HG03196 (cell line): ENCODE data around the gene PTBP2.

Experiments
- ATAC-seq: cut with Tn5 transposase; IDR thresholded peaks from one replicate; pipeline ENCODE4 v1.9.1; 2021; ENCODE audit not compliant: unreplicated experiment

The PTBP2 gene

GRCh38 chr1:96721416-96722160 is at the start of gene PTBP2:
Gene PTBP2 (plus strand): TSS chr1:96721784. CDS start chr1:96721865, 81 bp downstream.
- ATAC-seq, result peak; percentile 96

- no peak for ATAC-seq
Observed at GRCh38 chr1:96674915-96675314, 46.7 kb upstream of the PTBP2 start.

- no peak for ATAC-seq
Observed at GRCh38 chr1:96682056-96682455, 39.5 kb upstream of the PTBP2 start.

GRCh38 chr1:96683931-96684330 is 37.7 kb upstream of the PTBP2 start:
- no peak for ATAC-seq

GRCh38 chr1:96684744-96685143 is 36.8 kb upstream of the PTBP2 start:
- ATAC-seq, result no peak

GRCh38 chr1:96688767-96689166 is 32.8 kb upstream of the PTBP2 start:
- ATAC-seq, result no peak

- no peak for ATAC-seq
Observed at GRCh38 chr1:96695954-96696353, 25.6 kb upstream of the PTBP2 start.

GRCh38 chr1:96698342-96698983 is 23.1 kb upstream of the PTBP2 start:
- ATAC-seq, result no peak

- no peak for ATAC-seq
Observed at GRCh38 chr1:96703186-96703585, 18.4 kb upstream of the PTBP2 start.

- ATAC-seq, result no peak
Observed at GRCh38 chr1:96707023-96707422, 14.6 kb upstream of the PTBP2 start.

GRCh38 chr1:96708482-96708881 is 13.1 kb upstream of the PTBP2 start:
- ATAC-seq, result no peak

GRCh38 chr1:96710708-96711477 is 10.7 kb upstream of the PTBP2 start:
- ATAC-seq, result no peak

GRCh38 chr1:96713649-96714048 is 7.9 kb upstream of the PTBP2 start:
- no peak for ATAC-seq

GRCh38 chr1:96714881-96715280 is 6.7 kb upstream of the PTBP2 start:
- ATAC-seq, result no peak

GRCh38 chr1:96715482-96715881 is 6.1 kb upstream of the PTBP2 start:
- no peak for ATAC-seq

- no peak for ATAC-seq
Observed at GRCh38 chr1:96721053-96721415, 550 bp upstream of the PTBP2 start.

GRCh38 chr1:96722161-96722922 is 758 bp downstream of the PTBP2 start:
- ATAC-seq, result peak; percentile 52

- ATAC-seq, result no peak
Observed at GRCh38 chr1:96722958-96723357, 1.4 kb downstream of the PTBP2 start.

- no peak for ATAC-seq
Observed at GRCh38 chr1:96723377-96723776, 1.8 kb downstream of the PTBP2 start.

- no peak for ATAC-seq
Observed at GRCh38 chr1:96723936-96724335, 2.4 kb downstream of the PTBP2 start.

- no peak for ATAC-seq
Observed at GRCh38 chr1:96727860-96728259, 6.3 kb downstream of the PTBP2 start.
